Measurements from ENCODE around the gene ADRA2B. TPM values are rescaled to one million over a fixed set of nuclear protein-coding genes. Genes with fewer than 3 reads are reported as not detected.
A peak's percentile ranks its signal among the peaks of the same experiment; 100 is the strongest.

Gene ADRA2B
- total RNA-seq, 1 experiment from 2014 or later = 2.7 TPM

- no peak overlapping the region; the same call in 1 of the 2 replicates for H3K4ac ChIP-seq (ENCODE audit: low read depth, low read length)
- no peaks in the 10 kb centered on the region for H3K23me2 ChIP-seq (ENCODE audit: insufficient read length, low read depth, low read length, poor library complexity, severe bottlenecking)
- H3K79me2 ChIP-seq (ENCODE audit: insufficient read depth, low read length) = no peaks in the 10 kb centered on the region
- H3K4me2 ChIP-seq (ENCODE audit: insufficient read depth, insufficient read length, low read length) = no peak overlapping the region
- no peak overlapping the region for H3K56ac ChIP-seq (ENCODE audit: insufficient read length, low read depth, low read length)
- no peak overlapping the region for H3K4me3 Mint-ChIP-seq
- no peak overlapping the region for H2AK5ac ChIP-seq (ENCODE audit: insufficient read length, low read length)
- H3K23ac ChIP-seq (ENCODE audit: insufficient read length, low read depth, low read length) = no peak overlapping the region
- peaks cover 0 to 4% (median 0%) of the 10 kb centered on the region in 3 experiments; a peak in 2 of 7 replicates for H3K36me3 Mint-ChIP-seq (ENCODE audit: insufficient read depth in 1 of 3, low read depth in 3 of 3)
- H3K18ac ChIP-seq (ENCODE audit: insufficient read length, low read depth, low read length) = no peak overlapping the region
- H3K9ac ChIP-seq (ENCODE audit: extremely low read depth, insufficient read length, low read length) = no peak overlapping the region
- H3T11ph ChIP-seq (ENCODE audit: low read length) = no peak overlapping the region
- H3K27me3 Mint-ChIP-seq (ENCODE audit: low read depth) = peaks cover 2% of the 10 kb centered on the region; the same call in 1 of the 2 replicates
- WGBS (ENCODE audit: extremely low coverage, insufficient read length, low lambda C conversion rate) = no CpG with 5 or more reads among the region's 7 CpGs
- no peaks in the 10 kb centered on the region for H3K79me1 ChIP-seq (ENCODE audit: insufficient read depth, low read depth, low read length, poor library complexity, severe bottlenecking)
- H3K27ac Mint-ChIP-seq = no peak overlapping the region
- no peaks in the 10 kb centered on the region for H4K20me1 ChIP-seq (ENCODE audit: control insufficient read depth, insufficient read depth, insufficient read length)
- no peaks in the 10 kb centered on the region; the same call in 1 of the 2 replicates for H3K4me1 ChIP-seq (ENCODE audit: insufficient read depth, low read length)
- no peak overlapping the region for H2BK12ac ChIP-seq (ENCODE audit: insufficient read length, low read depth, low read length)
- H2BK5ac ChIP-seq (ENCODE audit: insufficient read length, low read length) = no peak overlapping the region
- H4K5ac ChIP-seq (ENCODE audit: insufficient read length, low read depth, low read length) = no peak overlapping the region
- no peak overlapping the region for H2AFZ ChIP-seq (ENCODE audit: low read length)
- H3K4me1 Mint-ChIP-seq = peaks cover 21 to 37% of the 10 kb centered on the region in 2 experiments
- TF ChIP-seq, protein P1, sequence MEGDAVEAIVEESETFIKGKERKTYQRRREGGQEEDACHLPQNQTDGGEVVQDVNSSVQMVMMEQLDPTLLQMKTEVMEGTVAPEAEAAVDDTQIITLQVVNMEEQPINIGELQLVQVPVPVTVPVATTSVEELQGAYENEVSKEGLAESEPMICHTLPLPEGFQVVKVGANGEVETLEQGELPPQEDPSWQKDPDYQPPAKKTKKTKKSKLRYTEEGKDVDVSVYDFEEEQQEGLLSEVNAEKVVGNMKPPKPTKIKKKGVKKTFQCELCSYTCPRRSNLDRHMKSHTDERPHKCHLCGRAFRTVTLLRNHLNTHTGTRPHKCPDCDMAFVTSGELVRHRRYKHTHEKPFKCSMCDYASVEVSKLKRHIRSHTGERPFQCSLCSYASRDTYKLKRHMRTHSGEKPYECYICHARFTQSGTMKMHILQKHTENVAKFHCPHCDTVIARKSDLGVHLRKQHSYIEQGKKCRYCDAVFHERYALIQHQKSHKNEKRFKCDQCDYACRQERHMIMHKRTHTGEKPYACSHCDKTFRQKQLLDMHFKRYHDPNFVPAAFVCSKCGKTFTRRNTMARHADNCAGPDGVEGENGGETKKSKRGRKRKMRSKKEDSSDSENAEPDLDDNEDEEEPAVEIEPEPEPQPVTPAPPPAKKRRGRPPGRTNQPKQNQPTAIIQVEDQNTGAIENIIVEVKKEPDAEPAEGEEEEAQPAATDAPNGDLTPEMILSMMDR (conservative IDR thresholded peaks at IDR 0.05) = peak; percentile 19; the same call in 1 of the 3 replicates
- peak; percentile 36 for DNase-seq
- H3K14ac ChIP-seq (ENCODE audit: insufficient read depth, low read length) = no peak overlapping the region
- H2BK120ac ChIP-seq (ENCODE audit: low read depth, low read length, poor library complexity, severe bottlenecking) = no peak overlapping the region
- no peak overlapping the region for H2BK20ac ChIP-seq (ENCODE audit: low read depth, low read length, poor library complexity, severe bottlenecking)
- no peak overlapping the region for H3K27ac ChIP-seq (ENCODE audit: insufficient read length, low read depth, low read length)
- no peaks in the 10 kb centered on the region for H3K9me3 ChIP-seq (ENCODE audit: control insufficient read depth, low read depth, low read length)
- 0 out of 5 replicates have a peak, but pooled peaks cover 0 to 3% of the 10 kb centered on the region in 2 experiments for H3K9me3 Mint-ChIP-seq
- no peak overlapping the region for H2BK15ac ChIP-seq (ENCODE audit: low read depth, low read length)
- H4K91ac ChIP-seq (ENCODE audit: insufficient read length, low read depth, low read length) = no peak overlapping the region
- H4K8ac ChIP-seq (replicated peaks; ENCODE audit: insufficient read length, low read depth, low read length) = no peak overlapping the region
- no peaks in the 10 kb centered on the region for H3K27me3 ChIP-seq (ENCODE audit: insufficient read depth, low read length)
Measured at GRCh38 chr2:96153991-96154431, 37.6 kb upstream of the ADRA2B start.

Measured in H9 (cell line).